Stomach (tissue), 4 donors: ENCODE measurements around the gene BATF.

ENCODE experiments used
- CTCF ChIP-seq, 7 experiments: fragments of 450-650 bp in 4 of 7; fragments of 200-600 bp in 3 of 7; sonication (generic) in 3 of 7; IDR thresholded peaks; one replicate each; pipeline ENCODE4 v1.5.1; 2016 to 2019; ENCODE audit warnings: antibody characterized with exemption in 7 of 7, control low read depth in 2 of 7, mild to moderate bottlenecking in 1 of 7
- EP300 ChIP-seq: sonication (generic); formaldehyde crosslinking; IDR thresholded peaks from one replicate; pipeline ENCODE4 v1.6.1; 2017; ENCODE audit warnings: antibody characterized with exemption
- POLR2A ChIP-seq, 4 donors: fragments of 450-650 bp; IDR thresholded peaks; one replicate each; pipeline ENCODE4 v1.6.1; 2016; ENCODE audit warnings: antibody characterized with exemption in 4 of 4, control low read depth in 2 of 4, mild to moderate bottlenecking in 1 of 4, moderate library complexity in 1 of 4
- POLR2AphosphoS5 ChIP-seq, 3 donors: sonication (generic); formaldehyde crosslinking; IDR thresholded peaks; one replicate each; pipeline ENCODE4 v1.6.1; 2016; ENCODE audit warnings: antibody characterized with exemption in 3 of 3

GRCh38 chr14:75568140-75568539 is 45.9 kb downstream of the BATF start:
- TF ChIP-seq CTCF (IDR thresholded peaks at IDR 0.05), result no peak
- no peak for TF ChIP-seq POLR2A (IDR thresholded peaks at IDR 0.05)
- no peak for TF ChIP-seq POLR2AphosphoS5 (IDR thresholded peaks at IDR 0.05)
- TF ChIP-seq EP300, result no peak
